Activated CD4-positive, alpha-beta memory T cell treated with anti-CD3 and anti-CD28 coated beads for 36 hours (primary cell): ENCODE results near the gene LRMDA. TPM values are rescaled to one million over a fixed set of nuclear protein-coding genes. Genes with fewer than 3 reads are reported as not detected.

ENCODE experiments used
- CTCF ChIA-PET: fragments of 350-600 bp; sonication (Branson Sonifier 250); formaldehyde crosslinking; loops from one replicate; lab custom pipeline; 2021; ENCODE audit warnings: antibody characterized with exemption, inconsistent platforms; lab: Charles Lee
- POLR2A ChIA-PET: fragments of 350-600 bp; sonication (Branson Sonifier 250); formaldehyde crosslinking; loops from one replicate; lab custom pipeline; 2021; ENCODE audit warnings: antibody characterized with exemption; lab: Charles Lee
- DNase-seq: peaks from one replicate; pipeline ENCODE4 v3.0.0-alpha.2; 2020
- H3K27ac Mint-ChIP-seq: one replicate; pipeline ENCODE4 v1.8.0; 2021; ENCODE audit warnings: mixed read lengths
- H3K27me3 Mint-ChIP-seq: one replicate; pipeline ENCODE4 v1.8.0; 2021; ENCODE audit warnings: mixed read lengths
- H3K36me3 Mint-ChIP-seq: one replicate; pipeline ENCODE4 v1.8.0; 2021; ENCODE audit warnings: mixed read lengths
- H3K4me1 Mint-ChIP-seq: one replicate; pipeline ENCODE4 v1.8.0; 2021; ENCODE audit warnings: low read depth, mixed read lengths
- H3K4me3 Mint-ChIP-seq: one replicate; pipeline ENCODE4 v1.8.0; 2021; ENCODE audit warnings: mild to moderate bottlenecking, mixed read lengths
- H3K9me3 Mint-ChIP-seq: one replicate; pipeline ENCODE4 v1.8.0; 2021; ENCODE audit warnings: mixed read lengths
- intact Hi-C: fragments of 100-400 bp; cut with micrococcal nuclease; formaldehyde crosslinking; loops from one replicate; pipeline ENCODE4 v1.15.1; 2023
- total RNA-seq, 2 experiments: library from RNA; stranded (reverse); gene quantifications; one replicate each; pipeline ENCODE4 v1.2.3, GENCODE V29; 2021

The LRMDA gene
- total RNA-seq, 2 experiments from 2014 or later, result not detected

DNA sequence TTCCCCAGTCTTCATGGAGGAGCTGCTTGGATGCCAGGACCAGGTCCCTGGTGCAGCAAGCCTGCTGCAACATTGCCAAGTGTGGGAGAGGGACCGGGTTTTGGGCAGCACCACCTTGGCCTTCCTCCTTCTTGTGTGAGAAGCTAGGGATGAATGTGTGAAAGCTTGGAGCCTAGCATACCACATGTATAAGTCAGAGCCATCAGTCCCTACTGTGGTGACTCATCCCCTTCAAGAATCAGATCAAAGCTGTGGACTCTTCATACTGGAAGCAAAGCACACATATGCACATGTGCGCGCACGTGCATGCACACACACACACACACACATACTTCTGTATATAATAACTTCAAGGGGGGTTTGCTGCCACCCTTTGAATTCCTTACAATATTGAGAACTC, 527.8 kb downstream of the LRMDA start:
- ChIA-PET POLR2A (no interaction called here), CTCF (no interaction called here)
- Mint-ChIP-seq H3K4me3 (no peak overlapping the region), H3K27me3 (peaks cover 1% of the 10 kb centered on the region), H3K36me3 (no peaks in the 10 kb centered on the region), H3K9me3 (no peaks in the 10 kb centered on the region), H3K4me1 (no peaks in the 10 kb centered on the region), H3K27ac (no peak overlapping the region)
- no peak for DNase-seq
- intact Hi-C loops, result no loop called here

GRCh38 chr10:75959912-75960311, 528.5 kb downstream of the LRMDA start:
- no peak for DNase-seq
- no peaks in the 10 kb centered on the region for H3K4me1 Mint-ChIP-seq
- intact Hi-C loops, result no loop called here
- ChIA-PET POLR2A (no interaction called here), CTCF (no interaction called here)
- H3K27me3 Mint-ChIP-seq, result peaks cover 1% of the 10 kb centered on the region
- H3K36me3 Mint-ChIP-seq, result no peaks in the 10 kb centered on the region
- H3K4me3 Mint-ChIP-seq, result no peak overlapping the region
- H3K9me3 Mint-ChIP-seq, result no peaks in the 10 kb centered on the region
- H3K27ac Mint-ChIP-seq, result no peak overlapping the region

- peaks cover 1% of the 10 kb centered on the region for H3K27me3 Mint-ChIP-seq
- H3K4me3 Mint-ChIP-seq, result no peak overlapping the region
- CTCF ChIA-PET, result no interaction called here
- POLR2A ChIA-PET, result no interaction called here
- no peak for DNase-seq
- no peak overlapping the region for H3K27ac Mint-ChIP-seq
- intact Hi-C loops, result no loop called here
- H3K36me3 Mint-ChIP-seq, result no peaks in the 10 kb centered on the region
- no peaks in the 10 kb centered on the region for H3K4me1 Mint-ChIP-seq
- H3K9me3 Mint-ChIP-seq, result no peaks in the 10 kb centered on the region
Observed at GRCh38 chr10:75962395-75963061, 531.1 kb downstream of the LRMDA start.

DNA sequence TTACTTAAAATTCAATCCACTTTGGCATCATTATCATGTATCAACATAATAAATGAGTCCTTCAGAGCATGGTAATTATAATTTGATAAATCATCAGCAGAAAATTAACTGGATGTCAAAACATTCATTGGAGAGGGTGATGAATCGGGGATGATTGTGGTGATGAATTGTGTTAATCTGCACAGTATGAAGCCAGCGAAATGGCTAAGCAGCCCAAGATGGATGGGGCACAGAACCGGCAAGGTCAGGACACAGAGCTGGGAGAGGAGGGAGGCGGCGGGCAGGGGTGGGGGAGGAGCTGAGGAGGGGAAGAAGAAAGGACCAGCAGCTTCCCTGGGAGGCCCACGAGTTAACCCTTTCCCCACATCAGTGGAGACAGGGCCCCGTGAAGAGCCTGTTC, 536.1 kb downstream of the LRMDA start:
- ChIA-PET CTCF (no interaction called here), POLR2A (no interaction called here)
- H3K4me3 Mint-ChIP-seq, result no peak overlapping the region
- no peaks in the 10 kb centered on the region for H3K9me3 Mint-ChIP-seq
- H3K4me1 Mint-ChIP-seq, result no peaks in the 10 kb centered on the region
- H3K36me3 Mint-ChIP-seq, result no peaks in the 10 kb centered on the region
- H3K27me3 Mint-ChIP-seq, result peaks cover 1% of the 10 kb centered on the region
- DNase-seq, result no peak
- intact Hi-C loops, result no loop called here
- H3K27ac Mint-ChIP-seq, result no peak overlapping the region

DNA sequence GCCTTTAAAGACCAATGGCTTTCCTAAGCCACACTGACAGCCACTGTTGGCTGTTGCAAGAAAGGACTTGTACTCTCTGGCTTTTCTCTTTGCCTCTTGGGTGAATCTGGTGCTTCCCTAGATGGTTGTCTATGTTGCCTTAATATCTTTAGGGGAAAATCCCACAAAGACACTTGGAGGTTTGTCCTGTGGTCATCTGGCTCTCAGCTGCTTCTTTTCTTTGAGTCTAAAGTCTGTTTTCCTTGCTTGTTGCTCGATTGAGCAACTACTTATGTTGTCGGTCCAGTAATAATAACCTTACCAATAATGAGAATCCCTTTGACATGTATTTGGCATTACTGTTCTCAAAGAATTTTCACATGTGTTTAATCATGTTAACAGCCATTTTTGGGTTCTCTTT, 537.6 kb downstream of the LRMDA start:
- POLR2A ChIA-PET, result no interaction called here

GRCh38 chr10:75971402-75972211, 540.2 kb downstream of the LRMDA start:
- Mint-ChIP-seq H3K4me3 (no peak overlapping the region), H3K36me3 (no peaks in the 10 kb centered on the region), H3K9me3 (no peaks in the 10 kb centered on the region), H3K27me3 (no peaks in the 10 kb centered on the region), H3K27ac (no peak overlapping the region), H3K4me1 (no peaks in the 10 kb centered on the region)
- POLR2A ChIA-PET, result no interaction called here
- CTCF ChIA-PET, result no interaction called here
- intact Hi-C loops, result no loop called here
- no peak for DNase-seq

More for the DNA sequence above, 537.6 kb downstream of the LRMDA start:
- Mint-ChIP-seq H3K4me1 (no peaks in the 10 kb centered on the region), H3K4me3 (no peak overlapping the region), H3K27me3 (no peaks in the 10 kb centered on the region), H3K36me3 (no peaks in the 10 kb centered on the region), H3K9me3 (no peaks in the 10 kb centered on the region), H3K27ac (no peak overlapping the region)
- intact Hi-C loops, result no loop called here
- no peak for DNase-seq
- CTCF ChIA-PET, result no interaction called here

DNA sequence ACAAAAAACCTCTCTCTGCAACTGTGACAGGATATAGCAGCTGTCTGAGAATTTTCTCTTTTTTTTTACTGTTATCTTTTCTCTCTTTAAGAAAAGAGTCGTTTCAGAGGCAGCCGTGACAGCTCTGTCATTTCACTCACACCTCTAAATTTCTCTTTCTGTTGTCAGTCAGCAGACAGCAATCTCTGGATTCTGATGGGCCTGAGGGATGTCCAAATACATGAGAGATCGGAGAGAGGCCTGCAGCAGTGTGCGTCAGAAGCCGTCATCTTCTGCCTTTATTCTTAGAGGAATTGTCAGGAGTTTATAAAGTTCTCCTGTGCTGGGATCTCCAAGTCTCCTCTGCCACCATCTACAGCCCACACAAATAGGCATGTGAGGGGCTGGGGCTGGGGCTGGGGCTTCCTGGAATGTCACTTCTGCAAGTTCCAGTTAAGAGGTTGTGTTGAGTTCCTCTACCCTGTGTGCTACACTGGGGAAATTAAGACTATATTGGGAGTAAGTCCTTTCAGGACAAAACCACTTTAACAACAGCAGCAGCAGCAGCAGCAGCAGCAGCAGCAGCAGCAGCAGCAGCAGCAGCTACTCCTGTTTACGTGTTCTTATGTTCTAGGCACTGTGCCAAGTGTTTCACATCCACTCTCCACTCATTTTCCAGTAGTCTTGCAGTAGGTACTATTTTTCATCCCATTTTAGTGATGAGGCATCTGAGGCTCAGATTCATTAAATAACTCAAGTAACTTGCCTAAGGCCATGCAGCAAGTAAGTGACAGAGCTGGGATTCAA, 541.3 kb downstream of the LRMDA start:
- intact Hi-C loops, result no loop called here

DNA sequence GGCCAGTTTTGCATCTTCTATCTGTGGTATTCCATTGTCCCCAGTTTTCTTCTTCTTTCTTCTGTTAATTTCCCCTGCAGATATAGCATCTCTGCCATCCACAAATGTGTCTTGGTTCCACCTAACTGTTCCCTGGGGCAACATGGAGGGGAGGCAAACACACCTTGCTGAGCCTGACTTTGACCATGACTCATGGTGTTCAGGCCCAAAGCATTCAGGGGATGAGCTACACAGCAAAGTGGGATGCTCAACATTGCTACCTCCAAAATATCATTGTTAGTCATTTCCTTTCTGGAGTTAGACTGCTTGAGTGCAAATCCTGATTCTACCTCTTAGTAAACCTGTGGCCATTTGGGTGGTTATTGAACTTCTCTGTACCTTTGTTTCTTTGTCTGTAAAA, 542.7 kb downstream of the LRMDA start:
- CTCF ChIA-PET, result no interaction called here
- Mint-ChIP-seq H3K4me3 (no peak overlapping the region), H3K27me3 (no peaks in the 10 kb centered on the region), H3K4me1 (no peaks in the 10 kb centered on the region), H3K36me3 (no peaks in the 10 kb centered on the region), H3K27ac (no peak overlapping the region), H3K9me3 (no peaks in the 10 kb centered on the region)
- DNase-seq, result no peak
- POLR2A ChIA-PET, result no interaction called here
- intact Hi-C loops, result no loop called here

More for the DNA sequence above, 541.3 kb downstream of the LRMDA start:
- H3K27me3 Mint-ChIP-seq, result no peaks in the 10 kb centered on the region
- no peak for DNase-seq
- no peaks in the 10 kb centered on the region for H3K4me1 Mint-ChIP-seq
- H3K36me3 Mint-ChIP-seq, result no peaks in the 10 kb centered on the region
- no peaks in the 10 kb centered on the region for H3K9me3 Mint-ChIP-seq
- ChIA-PET CTCF (no interaction called here), POLR2A (no interaction called here)
- H3K27ac Mint-ChIP-seq, result no peak overlapping the region
- no peak overlapping the region for H3K4me3 Mint-ChIP-seq

DNA sequence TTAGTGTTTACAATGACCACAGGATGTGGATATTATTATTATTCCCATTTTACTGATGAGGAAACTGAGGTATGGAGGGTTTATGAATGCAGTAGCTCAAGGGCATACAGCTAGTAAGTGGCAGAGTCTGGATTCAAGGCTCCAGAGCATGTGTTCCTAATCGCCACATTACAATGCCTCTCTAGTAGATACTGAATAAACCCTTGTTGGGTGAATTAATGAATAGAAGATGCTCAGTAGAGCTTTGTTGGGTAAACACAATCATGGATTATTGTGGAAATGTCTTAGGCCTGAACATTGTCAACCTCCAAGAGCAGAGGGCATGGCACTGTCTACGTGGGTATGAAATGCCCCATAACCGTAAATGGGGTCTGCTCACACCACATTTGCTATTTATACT, 545.3 kb downstream of the LRMDA start:
- no peaks in the 10 kb centered on the region for H3K9me3 Mint-ChIP-seq
- H3K27me3 Mint-ChIP-seq, result no peaks in the 10 kb centered on the region
- no peak overlapping the region for H3K27ac Mint-ChIP-seq
- no peak overlapping the region for H3K4me3 Mint-ChIP-seq
- intact Hi-C loops, result no loop called here
- no peaks in the 10 kb centered on the region for H3K4me1 Mint-ChIP-seq
- DNase-seq, result no peak
- CTCF ChIA-PET, result no interaction called here
- POLR2A ChIA-PET, result no interaction called here
- no peaks in the 10 kb centered on the region for H3K36me3 Mint-ChIP-seq

- ChIA-PET CTCF (no interaction called here), POLR2A (no interaction called here)
- Mint-ChIP-seq H3K27ac (no peak overlapping the region), H3K36me3 (no peaks in the 10 kb centered on the region), H3K4me3 (no peak overlapping the region), H3K9me3 (no peaks in the 10 kb centered on the region), H3K27me3 (no peaks in the 10 kb centered on the region), H3K4me1 (no peaks in the 10 kb centered on the region)
- DNase-seq, result no peak
- intact Hi-C loops, result no loop called here
Observed at GRCh38 chr10:75977139-75977538, 545.7 kb downstream of the LRMDA start.

GRCh38 chr10:75978213-75978612, 546.8 kb downstream of the LRMDA start:
- intact Hi-C loops, result no loop called here
- Mint-ChIP-seq H3K27ac (no peak overlapping the region), H3K4me1 (no peaks in the 10 kb centered on the region), H3K36me3 (no peaks in the 10 kb centered on the region), H3K27me3 (no peaks in the 10 kb centered on the region), H3K9me3 (no peaks in the 10 kb centered on the region), H3K4me3 (no peak overlapping the region)
- CTCF ChIA-PET, result no interaction called here
- POLR2A ChIA-PET, result no interaction called here
- no peak for DNase-seq

DNA sequence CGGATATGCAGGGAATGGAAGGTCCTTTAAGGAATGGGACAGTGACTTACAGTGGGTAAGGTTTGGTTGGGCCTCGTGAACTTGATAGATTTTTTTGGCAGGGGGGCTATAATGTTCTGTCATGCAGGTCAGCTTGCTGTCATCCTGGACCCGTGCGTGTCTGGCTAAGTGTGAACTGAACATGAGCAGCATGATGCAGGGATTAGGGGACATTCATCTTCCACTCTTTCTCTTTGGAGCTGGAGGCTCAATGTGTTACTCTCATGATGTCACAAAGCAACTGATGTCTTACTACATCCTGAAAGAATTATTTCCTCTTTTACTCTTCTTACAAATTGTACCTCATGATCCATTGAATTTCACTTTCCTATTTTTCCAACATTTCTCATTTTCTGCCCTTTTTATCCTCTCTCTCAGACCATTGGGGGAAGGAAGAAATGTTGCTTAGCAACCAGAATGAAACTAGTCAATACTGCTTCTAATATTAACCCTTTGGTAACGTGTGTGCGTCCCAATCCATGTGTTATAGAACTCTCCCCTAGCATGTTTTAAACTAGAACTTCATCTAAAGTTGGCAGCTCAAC, 549.1 kb downstream of the LRMDA start:
- POLR2A ChIA-PET, result no interaction called here
- Mint-ChIP-seq H3K4me3 (no peak overlapping the region), H3K27ac (no peak overlapping the region), H3K36me3 (no peaks in the 10 kb centered on the region), H3K4me1 (no peaks in the 10 kb centered on the region), H3K27me3 (no peaks in the 10 kb centered on the region), H3K9me3 (no peaks in the 10 kb centered on the region)
- intact Hi-C loops, result no loop called here
- CTCF ChIA-PET, result no interaction called here
- DNase-seq, result no peak
